CD4-positive, alpha-beta T cell treated with Interleukin-1 beta for 1 hour (primary cell): ENCODE measurements around the gene SGCA.

Experiments
- DNase-seq, 2 donors: peaks; one replicate each; pipeline ENCODE4 v3.0.0-alpha.2; 2020 to 2022

SGCA gene

GRCh38 chr17:50167371-50167770 is 1.6 kb downstream of the SGCA start:
- DNase-seq: no peak

GRCh38 chr17:50168319-50168718 is 2.5 kb downstream of the SGCA start:
- no peak for DNase-seq

GRCh38 chr17:50169121-50169764 is 3.4 kb downstream of the SGCA start:
- DNase-seq: peak; percentile 77 to 78

- DNase-seq: no peak
Measured at GRCh38 chr17:50169881-50170459, 4.2 kb downstream of the SGCA start.

GRCh38 chr17:50170662-50171370 is 5.0 kb downstream of the SGCA start:
- DNase-seq: no peak

- DNase-seq: no peak
Measured at GRCh38 chr17:50171371-50172071, 5.7 kb downstream of the SGCA start.

- no peak for DNase-seq
Measured at GRCh38 chr17:50172130-50172529, 6.3 kb downstream of the SGCA start.

GRCh38 chr17:50172936-50173334 is 7.1 kb downstream of the SGCA start:
- DNase-seq: no peak

- no peak for DNase-seq
Measured at GRCh38 chr17:50173335-50173941, 7.6 kb downstream of the SGCA start.

GRCh38 chr17:50174444-50174843 is 8.6 kb downstream of the SGCA start:
- no peak for DNase-seq

GRCh38 chr17:50175035-50175807 is 9.4 kb downstream of the SGCA start:
- no peak for DNase-seq

- DNase-seq: no peak
Measured at GRCh38 chr17:50176559-50177357, 11.0 kb downstream of the SGCA start.

- DNase-seq: no peak
Measured at GRCh38 chr17:50177476-50177875, 11.7 kb downstream of the SGCA start.

GRCh38 chr17:50177983-50178834 is 12.4 kb downstream of the SGCA start:
- DNase-seq: peak; percentile 61 to 62

GRCh38 chr17:50180111-50180510 is 14.3 kb downstream of the SGCA start:
- no peak for DNase-seq

- no peak for DNase-seq
Measured at GRCh38 chr17:50180620-50181019, 14.8 kb downstream of the SGCA start.

- DNase-seq: no peak
Measured at GRCh38 chr17:50181144-50181543, 15.3 kb downstream of the SGCA start.

GRCh38 chr17:50181591-50182560 is 16.1 kb downstream of the SGCA start:
- DNase-seq: no peak

GRCh38 chr17:50182783-50183420 is 17.1 kb downstream of the SGCA start:
- DNase-seq: no peak
